Stimulated activated CD4-positive, alpha-beta T cell treated with anti-CD3 and anti-CD28 coated beads, Interleukin-4, amount 100 ng/mL, for 4 hours (primary cell): Measurements from ENCODE around the gene PARVB.

ENCODE experiments used
- DNase-seq, 2 experiments: peaks; one replicate each; pipeline ENCODE4 v3.0.0-alpha.2; 2020

The PARVB gene

GRCh38 chr22:44024288-44024921, at the start of gene PARVB:
TSS of gene PARVB (plus strand) at chr22:44024302. CDS start at chr22:44024340, 38 bp downstream.
- peak in 1 of 2 experiments; percentile 9 for DNase-seq

- no peak for DNase-seq
These were observed 49.1 kb upstream of the PARVB start for GRCh38 chr22:43975041-43975440.

GRCh38 chr22:43976861-43977795, 47.0 kb upstream of the PARVB start:
- DNase-seq = no peak

GRCh38 chr22:43978558-43978957, 45.5 kb upstream of the PARVB start:
- no peak for DNase-seq

- no peak for DNase-seq
These were observed 43.5 kb upstream of the PARVB start for GRCh38 chr22:43980579-43980978.

- DNase-seq = no peak
These were observed 43.1 kb upstream of the PARVB start for GRCh38 chr22:43980996-43981395.

- no peak for DNase-seq
These were observed 40.3 kb upstream of the PARVB start for GRCh38 chr22:43983808-43984207.

- no peak for DNase-seq
These were observed 38.6 kb upstream of the PARVB start for GRCh38 chr22:43985532-43985931.

- DNase-seq = no peak
These were observed 35.8 kb upstream of the PARVB start for GRCh38 chr22:43988116-43988820.

GRCh38 chr22:43988960-43989359, 35.1 kb upstream of the PARVB start:
- no peak for DNase-seq

GRCh38 chr22:43990044-43990443, 34.1 kb upstream of the PARVB start:
- no peak for DNase-seq

- no peak for DNase-seq
These were observed 32.6 kb upstream of the PARVB start for GRCh38 chr22:43991316-43992020.

GRCh38 chr22:43992331-43992821, 31.7 kb upstream of the PARVB start:
- DNase-seq = no peak

GRCh38 chr22:43993072-43993760, 30.9 kb upstream of the PARVB start:
- peak; percentile 45 to 51 for DNase-seq

- DNase-seq = no peak
These were observed 30.1 kb upstream of the PARVB start for GRCh38 chr22:43994006-43994405.

- no peak for DNase-seq
These were observed 29.7 kb upstream of the PARVB start for GRCh38 chr22:43994416-43994815.

GRCh38 chr22:43995057-43995685, 28.9 kb upstream of the PARVB start:
- DNase-seq = no peak

- DNase-seq = no peak
These were observed 28.3 kb upstream of the PARVB start for GRCh38 chr22:43995798-43996169.

- peak; percentile 66 to 71 for DNase-seq
These were observed 27.7 kb upstream of the PARVB start for GRCh38 chr22:43996170-43996980.

- no peak for DNase-seq
These were observed 27.2 kb upstream of the PARVB start for GRCh38 chr22:43996981-43997265.
